Measurements from ENCODE around the gene ME2.
"Not testable (repeated sequence)": the region's sequence is repeated elsewhere in the genome, so short reads cannot be mapped to it uniquely, and the experiment has no call there.

ME2 gene

DNA sequence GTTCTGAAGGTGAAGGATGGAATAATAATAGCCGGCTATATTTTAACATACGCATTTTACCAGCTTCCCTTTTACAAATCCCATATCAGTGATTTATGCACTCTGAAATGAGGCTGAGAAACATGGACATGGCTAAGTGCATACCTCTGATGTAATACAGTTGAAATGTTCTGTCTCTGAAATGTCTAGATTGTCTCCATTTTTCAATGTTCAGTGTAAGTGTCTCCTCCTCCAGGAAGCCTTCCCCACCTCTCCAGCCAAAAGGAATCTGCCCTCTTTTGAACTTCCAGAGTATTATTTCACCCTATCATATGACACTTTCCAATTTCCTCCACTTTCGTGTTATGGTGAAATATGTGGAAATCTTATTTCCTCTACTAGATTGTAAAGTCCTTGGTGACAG, 29.5 kb upstream of the ME2 start:
- peak overlapping the region in 1 of 2 donors; percentile 21 for H3K27ac ChIP-seq
- H3K4me3 ChIP-seq, result no peak overlapping the region
- no peak for DNase-seq (ENCODE audit: low spot score)
- no peak for TF ChIP-seq CTCF (IDR thresholded peaks at IDR 0.05)

DNA sequence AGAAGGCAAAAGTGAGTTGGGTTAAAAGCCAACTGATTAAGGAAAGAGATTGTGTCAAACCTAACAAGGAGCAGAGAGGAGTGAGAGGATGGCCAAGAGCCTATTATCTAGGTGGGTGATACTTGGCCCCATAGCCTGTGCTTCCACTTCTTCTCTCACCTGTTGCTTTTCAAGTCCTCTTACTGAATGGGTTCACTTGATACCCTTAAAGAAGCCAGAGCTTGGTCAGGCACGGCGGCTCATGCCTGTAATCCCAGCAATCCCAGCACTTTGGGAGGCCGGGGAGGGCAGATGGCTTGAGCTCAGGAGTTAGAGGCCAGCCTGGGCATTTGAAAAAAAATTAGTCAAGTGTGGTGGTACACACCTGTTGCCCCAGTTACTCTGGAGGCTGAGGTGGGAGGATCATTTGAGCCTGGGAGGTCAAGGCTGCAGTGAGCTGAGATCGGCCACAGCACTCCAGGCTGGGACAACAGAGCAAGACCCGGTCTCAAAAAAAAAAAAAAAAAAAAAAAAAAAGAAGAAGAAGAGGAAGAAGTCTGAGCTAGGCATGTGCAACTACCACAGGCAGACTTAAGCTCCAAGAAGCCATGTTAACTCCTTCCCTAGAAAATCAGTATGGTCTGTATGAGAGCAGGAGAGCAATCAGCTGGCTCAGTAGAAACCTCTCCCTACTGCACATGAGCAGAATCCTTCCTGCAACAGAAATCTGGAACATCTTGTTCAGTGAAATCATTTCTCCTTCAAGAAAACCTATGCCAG, 28.4 kb upstream of the ME2 start:
- Histone ChIP-seq H3K27ac (no peak overlapping the region), H3K4me3 (no peak overlapping the region)
- no peak for TF ChIP-seq CTCF (IDR thresholded peaks at IDR 0.05)
- no peak for DNase-seq (ENCODE audit: low spot score)

DNA sequence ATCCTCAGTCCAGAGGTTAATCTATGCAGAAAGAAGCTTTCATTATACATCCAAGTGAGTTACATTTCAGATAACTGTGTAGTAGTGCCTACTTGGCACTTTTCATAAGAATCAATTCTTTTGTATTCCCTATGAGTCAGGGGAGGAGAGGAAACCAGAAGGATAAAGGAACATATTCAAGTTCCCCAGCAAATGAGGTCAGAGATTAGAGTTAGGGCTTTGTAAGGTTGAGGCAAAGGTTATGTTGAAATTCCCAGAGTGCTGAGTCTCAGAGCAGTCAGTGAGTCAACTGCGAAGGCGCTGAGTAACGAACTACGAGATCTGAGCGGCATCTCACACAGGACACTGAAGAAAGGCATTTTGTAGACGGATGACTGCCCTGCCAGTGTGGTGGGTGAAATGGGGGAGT, 25.1 kb upstream of the ME2 start:
- Histone ChIP-seq H3K4me3 (no peak overlapping the region), H3K27ac (peak overlapping the region in 1 of 2 donors; percentile 72)
- TF ChIP-seq CTCF (IDR thresholded peaks at IDR 0.05), result no peak
- no peak for DNase-seq (ENCODE audit: low spot score)

- Histone ChIP-seq H3K4me3 (no peak overlapping the region), H3K27ac (no peak overlapping the region)
- DNase-seq (ENCODE audit: low spot score), result no peak
- no peak for TF ChIP-seq CTCF (IDR thresholded peaks at IDR 0.05)
These were observed 22.8 kb upstream of the ME2 start for GRCh38 chr18:50855976-50856757.

DNA sequence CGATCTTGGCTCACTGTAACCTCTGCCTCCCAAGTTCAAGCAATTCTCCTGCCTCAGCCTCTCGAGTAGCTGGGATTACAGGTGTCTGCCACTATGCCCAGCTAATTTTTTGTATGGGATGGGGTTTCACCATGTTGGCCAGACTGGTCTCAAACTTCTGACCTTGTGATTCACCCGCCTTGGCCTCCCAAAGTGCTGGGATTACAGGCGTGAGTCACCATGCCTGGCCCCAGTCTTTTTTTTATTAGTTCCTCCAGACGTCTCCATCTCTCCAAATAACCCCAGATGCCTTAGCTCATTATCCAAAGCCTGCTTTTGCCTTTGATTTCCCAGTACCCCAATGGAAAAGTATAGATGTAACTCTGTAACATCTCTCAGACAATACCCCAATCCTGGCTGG, 21.8 kb upstream of the ME2 start:
- not testable (repeated sequence) for H3K27ac ChIP-seq; DNase-seq (ENCODE audit: low spot score); H3K4me3 ChIP-seq

GRCh38 chr18:50857694-50858093, 21.2 kb upstream of the ME2 start:
- no peak for DNase-seq (ENCODE audit: low spot score)
- H3K4me3 ChIP-seq, result no peak overlapping the region
- no peak for TF ChIP-seq CTCF (IDR thresholded peaks at IDR 0.05)
- no peak overlapping the region for H3K27ac ChIP-seq

DNA sequence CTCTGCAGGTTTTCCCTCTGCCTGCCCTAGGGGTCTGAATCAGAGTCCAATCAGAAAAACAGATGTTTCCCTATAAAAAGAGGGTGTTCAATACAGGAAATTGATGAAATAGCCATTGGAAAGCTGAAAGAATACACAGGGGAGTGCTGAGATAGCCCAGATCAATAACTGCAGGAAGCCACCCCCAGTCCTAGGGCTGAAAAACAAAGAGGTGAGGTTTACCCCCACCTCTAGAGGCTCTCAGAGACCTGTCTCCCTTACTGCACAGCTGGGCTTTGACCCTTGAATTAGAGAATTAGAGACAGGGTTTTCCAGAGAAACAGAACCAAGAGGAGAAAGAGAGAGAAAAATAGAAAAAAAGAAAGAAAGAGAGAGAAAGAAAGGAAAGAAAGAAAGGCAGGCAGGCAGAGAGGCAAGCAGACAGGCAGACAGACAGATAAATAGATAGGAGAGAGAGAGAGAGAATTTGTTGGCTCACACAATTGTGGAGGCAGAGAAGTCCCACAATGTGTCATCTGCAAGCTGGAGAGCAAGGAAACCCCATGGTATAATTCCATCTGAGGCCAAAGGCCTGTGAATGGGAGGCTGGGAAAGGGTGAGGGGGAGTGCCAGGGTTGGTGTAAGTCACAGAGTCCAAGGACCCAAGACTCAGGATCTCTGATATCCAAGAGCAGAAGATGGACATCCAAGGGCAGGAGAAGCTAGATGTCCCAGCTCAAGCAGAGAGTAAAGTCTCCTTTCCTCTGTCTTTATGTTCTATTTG, 18.9 kb upstream of the ME2 start:
- no peak for TF ChIP-seq CTCF (IDR thresholded peaks at IDR 0.05)
- no peak for DNase-seq (ENCODE audit: low spot score)
- H3K4me3 ChIP-seq, result no peak overlapping the region
- no peak overlapping the region for H3K27ac ChIP-seq
